Karpas-422 (cell line): ENCODE data around the gene TMEM135. TPM values are rescaled to one million over a fixed set of nuclear protein-coding genes. Genes with fewer than 3 reads are reported as not detected.
"Not testable (repeated sequence)": the region's sequence is repeated elsewhere in the genome, so short reads cannot be mapped to it uniquely, and the experiment has no call there.

Experiments used
- DNase-seq: peaks from one replicate; pipeline ENCODE4 v3.0.0-alpha.2; 2015
- H2AFZ ChIP-seq: fragments of 200-600 bp; sonication (generic); 2 replicates; pipeline ENCODE4 v1.6.1; 2014; ENCODE audit warnings: antibody characterized with exemption, low read length, mixed read lengths
- H3K27ac ChIP-seq: fragments of 200-600 bp; sonication (generic); 2 replicates; pipeline ENCODE4 v1.5.1; 2014; ENCODE audit warnings: mild to moderate bottlenecking, low read length, moderate library complexity
- H3K27me3 ChIP-seq: fragments of 200-600 bp; sonication (generic); 2 replicates; pipeline ENCODE4 v1.6.1; 2014; ENCODE audit warnings: low read length, mixed read lengths
- H3K36me3 ChIP-seq: fragments of 200-600 bp; sonication (generic); 2 replicates; pipeline ENCODE4 v1.6.1; 2014; ENCODE audit warnings: low read length, mixed read lengths; ENCODE audit not compliant: insufficient read depth
- H3K4me1 ChIP-seq: fragments of 200-600 bp; sonication (generic); 2 replicates; pipeline ENCODE4 v1.6.1; 2014; ENCODE audit warnings: mild to moderate bottlenecking, low read length, mixed read lengths
- H3K4me2 ChIP-seq: fragments of 200-600 bp; sonication (generic); 2 replicates; pipeline ENCODE4 v1.6.1; 2014; ENCODE audit warnings: low read length, low read depth, mild to moderate bottlenecking; ENCODE audit not compliant: poor library complexity, severe bottlenecking
- H3K4me3 ChIP-seq: fragments of 200-600 bp; sonication (generic); 2 replicates; pipeline ENCODE4 v1.5.1; 2014; ENCODE audit warnings: mild to moderate bottlenecking, antibody characterized with exemption, low read length, mixed read lengths
- H3K79me2 ChIP-seq: fragments of 200-600 bp; sonication (generic); 2 replicates; pipeline ENCODE4 v1.6.1; 2014; ENCODE audit warnings: mild to moderate bottlenecking, low read length, mixed read lengths
- H3K9ac ChIP-seq: fragments of 200-600 bp; sonication (generic); 2 replicates; pipeline ENCODE4 v1.6.0; 2014; ENCODE audit warnings: low read length
- H3K9me2 ChIP-seq: fragments of 200-600 bp; sonication (generic), shearing (Covaris generic); replicated peaks from 2 replicates; pipeline ENCODE4 v1.6.0; 2014; ENCODE audit warnings: mild to moderate bottlenecking, low read length, moderate library complexity; ENCODE audit not compliant: insufficient read depth
- H3K9me3 ChIP-seq: fragments of 300-700, 200-600 bp; sonication (generic); 2 replicates; pipeline ENCODE4 v1.6.1; 2014; ENCODE audit warnings: low read length, mixed read lengths
- H4K20me1 ChIP-seq: fragments of 200-600 bp; sonication (generic); 2 replicates; pipeline ENCODE4 v1.6.1; 2014; ENCODE audit warnings: mild to moderate bottlenecking, antibody characterized with exemption, low read length, low read depth; ENCODE audit not compliant: insufficient read depth
- total RNA-seq: library from RNA; depleted of rRNA; stranded (reverse); fragments of >200 nt; shearing (Covaris generic); gene quantifications from 2 replicates; pipeline ENCODE4 v1.2.3, GENCODE V29; 2014; ENCODE audit warnings: low replicate concordance

The TMEM135 gene
- total RNA-seq, 1 experiment from 2014 or later, result 228 TPM

DNA sequence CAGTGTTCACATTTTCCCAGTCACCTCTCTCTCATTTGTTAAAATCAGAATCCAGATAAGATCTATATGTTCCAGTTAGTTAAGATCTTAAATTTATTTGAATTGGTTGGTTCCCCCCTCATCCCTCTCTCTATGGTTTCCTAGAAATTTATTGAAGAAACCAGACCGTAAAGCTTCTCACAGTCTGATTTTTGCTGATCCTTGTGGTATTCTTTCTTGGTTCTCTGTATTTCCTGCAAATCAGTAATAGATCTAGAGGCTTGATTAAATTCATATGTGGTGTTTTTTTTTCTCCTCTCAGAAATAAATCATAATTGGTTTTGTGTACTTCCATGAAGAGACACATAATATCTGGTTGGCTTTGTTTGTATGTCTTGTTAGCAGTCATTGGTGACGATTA is 147.5 kb downstream of the TMEM135 start:
- H3K27ac ChIP-seq, result no peak overlapping the region
- peaks cover 16% of the 10 kb centered on the region for H3K4me1 ChIP-seq
- no peak for DNase-seq
- no peak overlapping the region for H3K4me2 ChIP-seq
- no peaks in the 10 kb centered on the region for H3K9me3 ChIP-seq
- no peaks in the 10 kb centered on the region for H3K27me3 ChIP-seq
- no peaks in the 10 kb centered on the region for H3K9me2 ChIP-seq
- H3K36me3 ChIP-seq, result peaks cover 6% of the 10 kb centered on the region; the same call in 1 of the 2 replicates
- H3K9ac ChIP-seq, result no peak overlapping the region
- H3K79me2 ChIP-seq, result peaks cover 85% of the 10 kb centered on the region
- H4K20me1 ChIP-seq, result no peaks in the 10 kb centered on the region
- H3K4me3 ChIP-seq, result no peak overlapping the region
- no peak overlapping the region for H2AFZ ChIP-seq

DNA sequence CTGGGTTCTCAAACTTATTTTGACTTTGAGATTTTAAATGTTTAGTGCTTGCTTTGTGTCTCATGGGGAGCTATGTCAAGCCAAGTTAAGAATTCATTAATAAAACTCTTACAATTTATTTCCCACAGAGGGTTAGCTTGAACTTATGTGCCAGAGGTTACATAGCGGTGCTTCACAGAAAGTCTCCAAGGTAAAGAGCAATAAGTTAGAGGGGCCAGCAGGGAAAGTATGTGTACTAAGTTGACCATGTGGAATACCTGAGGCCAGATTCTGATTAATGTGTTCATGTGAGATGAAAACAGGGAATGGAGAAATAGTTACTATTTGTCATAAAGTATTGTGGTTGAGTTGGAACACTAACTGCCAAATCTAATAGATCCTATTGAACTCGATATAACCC is 149.3 kb downstream of the TMEM135 start:
- no peak overlapping the region for H3K9ac ChIP-seq
- H3K4me1 ChIP-seq, result peaks cover 13% of the 10 kb centered on the region
- no peak for DNase-seq
- no peaks in the 10 kb centered on the region for H4K20me1 ChIP-seq
- no peaks in the 10 kb centered on the region for H3K9me2 ChIP-seq
- no peak overlapping the region for H2AFZ ChIP-seq
- no peaks in the 10 kb centered on the region for H3K9me3 ChIP-seq
- H3K79me2 ChIP-seq, result peaks cover 87% of the 10 kb centered on the region
- H3K27me3 ChIP-seq, result no peaks in the 10 kb centered on the region
- no peak overlapping the region for H3K4me2 ChIP-seq
- H3K36me3 ChIP-seq, result peaks cover 6% of the 10 kb centered on the region; the same call in 1 of the 2 replicates
- H3K4me3 ChIP-seq, result no peak overlapping the region
- no peak overlapping the region for H3K27ac ChIP-seq

DNA sequence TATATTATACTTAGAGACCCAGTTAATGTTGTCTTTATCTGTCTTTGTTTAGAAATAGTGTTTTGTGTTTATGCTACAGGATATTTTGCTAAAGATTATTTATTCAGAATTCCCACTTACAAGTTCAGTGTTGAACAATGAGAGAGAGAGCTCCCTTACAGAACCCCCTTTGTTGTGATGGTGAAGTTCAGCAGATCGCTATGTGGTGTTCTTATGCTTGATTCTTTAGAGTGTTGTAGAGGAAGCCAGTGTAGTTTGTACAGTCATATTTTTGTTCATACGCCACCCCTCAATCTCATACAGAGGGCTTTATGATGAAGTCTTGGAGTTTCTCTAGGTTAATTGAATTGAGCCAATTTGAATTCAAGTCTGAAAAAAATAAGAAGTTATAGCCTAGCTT is 150.2 kb downstream of the TMEM135 start:
- Histone ChIP-seq H4K20me1 (no peaks in the 10 kb centered on the region), H2AFZ (no peak overlapping the region), H3K36me3 (peaks cover 6% of the 10 kb centered on the region; the same call in 1 of the 2 replicates), H3K4me3 (no peak overlapping the region), H3K9ac (no peak overlapping the region), H3K4me1 (peaks cover 10% of the 10 kb centered on the region), H3K4me2 (no peak overlapping the region), H3K9me2 (no peaks in the 10 kb centered on the region), H3K79me2 (peaks cover 86% of the 10 kb centered on the region), H3K9me3 (no peaks in the 10 kb centered on the region), H3K27ac (no peak overlapping the region), H3K27me3 (no peaks in the 10 kb centered on the region)
- DNase-seq, result no peak

GRCh38 chr11:87188396-87188795 is 150.7 kb downstream of the TMEM135 start:
- not testable (repeated sequence) for H3K27me3 ChIP-seq, H3K4me2 ChIP-seq, H2AFZ ChIP-seq, H3K9me2 ChIP-seq, H3K9me3 ChIP-seq, H3K4me3 ChIP-seq, H3K36me3 ChIP-seq, H3K9ac ChIP-seq, H3K27ac ChIP-seq, H4K20me1 ChIP-seq, DNase-seq
- peaks cover 88% of the 10 kb centered on the region for H3K79me2 ChIP-seq
- peaks cover 14% of the 10 kb centered on the region for H3K4me1 ChIP-seq

- not testable (repeated sequence) for H2AFZ ChIP-seq, H3K9me3 ChIP-seq, H3K9ac ChIP-seq, H3K4me3 ChIP-seq, H3K27ac ChIP-seq, H3K4me2 ChIP-seq, H3K36me3 ChIP-seq, H3K27me3 ChIP-seq, H3K9me2 ChIP-seq, DNase-seq, H4K20me1 ChIP-seq
- peaks cover 14% of the 10 kb centered on the region for H3K4me1 ChIP-seq
- peaks cover 88% of the 10 kb centered on the region for H3K79me2 ChIP-seq
Observed at GRCh38 chr11:87188921-87189320, 151.2 kb downstream of the TMEM135 start.

DNA sequence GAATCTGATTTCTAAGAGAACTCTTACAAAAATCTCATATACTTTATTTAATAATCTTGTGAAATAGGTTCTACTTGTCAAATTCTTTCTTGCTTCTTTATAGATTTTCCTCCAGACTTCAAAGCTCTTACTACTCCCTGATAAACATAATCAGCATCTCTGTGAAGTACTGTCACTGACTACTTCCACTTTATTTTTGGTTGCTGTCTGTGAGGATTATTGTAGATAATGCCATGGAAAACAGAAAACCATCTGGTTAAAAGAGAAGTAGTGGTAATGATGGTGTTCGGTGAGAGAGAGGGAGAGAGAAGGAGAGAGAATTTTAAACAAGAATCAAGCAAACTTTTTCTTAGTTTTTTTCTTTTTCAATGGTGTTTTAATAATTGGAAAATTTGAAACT is 152.3 kb downstream of the TMEM135 start:
- peaks cover 6% of the 10 kb centered on the region; the same call in 1 of the 2 replicates for H3K36me3 ChIP-seq
- peak overlapping the region; percentile 48 for H3K27ac ChIP-seq
- peak overlapping the region; percentile 2 for H3K4me2 ChIP-seq
- H3K9me2 ChIP-seq, result no peaks in the 10 kb centered on the region
- H3K79me2 ChIP-seq, result peaks cover 90% of the 10 kb centered on the region
- no peaks in the 10 kb centered on the region for H3K9me3 ChIP-seq
- no peak overlapping the region for H3K4me3 ChIP-seq
- peaks cover 14% of the 10 kb centered on the region for H3K4me1 ChIP-seq
- H4K20me1 ChIP-seq, result no peaks in the 10 kb centered on the region
- H3K27me3 ChIP-seq, result no peaks in the 10 kb centered on the region
- DNase-seq, result no peak
- no peak overlapping the region for H3K9ac ChIP-seq
- no peak overlapping the region for H2AFZ ChIP-seq

- peaks cover 28% of the 10 kb centered on the region for H3K4me1 ChIP-seq
- no peak overlapping the region for H3K4me3 ChIP-seq
- H4K20me1 ChIP-seq, result no peaks in the 10 kb centered on the region
- no peaks in the 10 kb centered on the region for H3K9me3 ChIP-seq
- H3K27ac ChIP-seq, result no peak overlapping the region
- H2AFZ ChIP-seq, result no peak overlapping the region
- no peak overlapping the region for H3K9ac ChIP-seq
- H3K4me2 ChIP-seq, result no peak overlapping the region
- H3K36me3 ChIP-seq, result no peaks in the 10 kb centered on the region
- no peaks in the 10 kb centered on the region for H3K27me3 ChIP-seq
- no peaks in the 10 kb centered on the region for H3K9me2 ChIP-seq
- peaks cover 89% of the 10 kb centered on the region for H3K79me2 ChIP-seq
- no peak for DNase-seq
Observed at GRCh38 chr11:87193756-87194470, 156.2 kb downstream of the TMEM135 start.

DNA sequence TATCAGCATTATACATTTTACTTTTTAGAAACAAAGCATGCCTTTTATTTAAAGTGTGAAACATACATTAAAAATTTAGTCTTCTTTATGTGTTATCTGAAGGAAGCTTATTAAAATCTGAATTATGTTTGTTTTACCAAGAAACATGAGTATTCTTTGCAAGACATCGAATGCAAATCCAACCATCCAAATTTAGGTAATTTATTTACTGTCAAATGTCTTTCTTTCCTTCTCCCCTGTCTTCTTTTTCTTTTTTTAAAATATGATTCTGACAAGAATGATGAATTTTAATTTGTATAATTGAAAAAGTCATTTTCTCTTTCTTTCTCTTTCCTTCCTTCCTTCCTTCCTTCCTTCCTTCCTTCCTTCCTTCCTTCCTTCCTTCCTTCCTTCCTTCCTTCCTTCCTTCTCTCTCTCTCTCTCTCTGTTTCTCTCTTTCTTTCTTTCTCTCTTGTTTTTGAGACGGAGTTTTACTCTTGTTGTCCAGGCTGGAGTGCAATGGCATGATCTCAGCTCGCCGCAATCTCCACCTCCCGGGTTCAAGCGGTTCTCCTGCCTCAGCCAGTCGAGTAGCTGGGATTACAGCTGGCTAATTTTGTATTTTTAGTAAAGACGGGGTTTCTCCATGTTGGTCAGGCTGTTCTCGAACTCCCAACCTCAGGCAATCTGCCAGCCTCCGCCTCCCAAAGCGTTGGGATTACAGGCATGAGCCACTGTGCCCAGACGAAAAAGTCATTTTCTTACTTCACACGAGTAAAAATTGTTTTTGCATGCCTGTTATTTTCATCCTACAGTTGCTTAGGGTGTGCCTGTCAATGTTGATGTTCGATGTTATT is 157.5 kb downstream of the TMEM135 start:
- H3K4me1 ChIP-seq, result peaks cover 21% of the 10 kb centered on the region
- no peak for DNase-seq
- no peak overlapping the region for H3K4me2 ChIP-seq
- no peaks in the 10 kb centered on the region for H4K20me1 ChIP-seq
- H3K27me3 ChIP-seq, result no peaks in the 10 kb centered on the region
- no peak overlapping the region for H3K9ac ChIP-seq
- no peak overlapping the region for H3K4me3 ChIP-seq
- no peaks in the 10 kb centered on the region for H3K9me3 ChIP-seq
- no peak overlapping the region for H3K27ac ChIP-seq
- no peaks in the 10 kb centered on the region for H3K36me3 ChIP-seq
- H3K9me2 ChIP-seq, result no peaks in the 10 kb centered on the region
- H2AFZ ChIP-seq, result no peak overlapping the region
- H3K79me2 ChIP-seq, result peaks cover 88% of the 10 kb centered on the region
